HepG2 (cell line): ENCODE data around the gene MRPL37. TPM values are rescaled to one million over a fixed set of nuclear protein-coding genes. Genes with fewer than 3 reads are reported as not detected.

ENCODE experiments used
- ATAC-seq: fragments of 200-7000 bp; cut with Tn5 transposase; 3 replicates; pipeline ENCODE4 v1.9.1; 2020; ENCODE audit warnings: mild to moderate bottlenecking, moderate library complexity
- BruUV-seq: library from RNA; stranded (reverse); fragments of 400-500 nt; replicated peaks from 2 replicates; lab custom pipeline; 2021; lab: Mats Ljungman, UMichigan
- CTCF ChIA-PET: fragments of 300-600 bp; formaldehyde crosslinking; extraction: SDS; loops from one replicate; lab custom pipeline; 2021; ENCODE audit warnings: low total read pairs, inconsistent platforms, low intra/inter-chr PET ratio; lab: Yijun Ruan, JAX
- POLR2A ChIA-PET: fragments of 350-600 bp; sonication (Branson Sonifier 250); formaldehyde crosslinking; loops from one replicate; lab custom pipeline; 2020; ENCODE audit warnings: antibody characterized with exemption, inconsistent platforms; lab: Yijun Ruan, JAX
- DNase-seq: peaks from one replicate; pipeline ENCODE4 v3.0.0-alpha.2; 2015; ENCODE audit warnings: low spot score
- FAIRE-seq: peaks from 3 replicates; lab custom pipeline; 2011; peaks lifted over from hg19 to GRCh38; lab: Jason Lieb, UNC
- H2AFZ ChIP-seq: one replicate; pipeline ENCODE4 v1.6.1; 2011; ENCODE audit warnings: low read length, inconsistent platforms
- H3K27ac ChIP-seq: fragments of 300-600 bp; 3 replicates; pipeline ENCODE4 v1.8.0; 2011; ENCODE audit warnings: mixed run types, mild to moderate bottlenecking, mixed read lengths, low read length, inconsistent platforms; ENCODE audit not compliant: insufficient read depth; ENCODE audit errors: extremely low read length
- H3K27me3 ChIP-seq, 2 experiments: fragments of 200-600 bp in 1 of 2; 2 replicates in 1 of 2; 3 replicates in 1 of 2; pipeline versions ENCODE4 v1.6.0 to v1.8.0; 2011; ENCODE audit warnings: low read length in 2 of 2, mild to moderate bottlenecking in 2 of 2, moderate library complexity in 2 of 2, inconsistent platforms in 1 of 2; ENCODE audit not compliant: insufficient read depth in 2 of 2, control insufficient read depth in 1 of 2
- H3K36me3 ChIP-seq, 2 experiments: fragments of 200-600 bp in 1 of 2; replicated peaks in 1 of 2; 2 replicates in 1 of 2; 3 replicates in 1 of 2; pipeline versions ENCODE4 v1.5.1 to v1.8.0; 2011; ENCODE audit warnings: low read length in 2 of 2, inconsistent platforms in 1 of 2; ENCODE audit not compliant: insufficient read depth in 2 of 2, control insufficient read depth in 1 of 2
- H3K4me1 ChIP-seq: 2 replicates; pipeline ENCODE4 v1.5.1; 2012; ENCODE audit warnings: low read length, inconsistent platforms; ENCODE audit not compliant: insufficient read depth
- H3K4me2 ChIP-seq: 2 replicates; pipeline ENCODE4 v1.6.0; 2011; ENCODE audit warnings: low read depth, low read length, inconsistent platforms
- H3K4me3 ChIP-seq, 3 experiments: fragments of 200-600 bp in 1 of 3; sonication (generic), shearing (Covaris generic) in 1 of 3; replicated peaks in 1 of 3; 2 replicates each; pipeline ENCODE4 v1.5.1; 2011 to 2016; ENCODE audit warnings: low read length in 3 of 3, inconsistent platforms in 2 of 3, low read depth in 2 of 3, mild to moderate bottlenecking in 2 of 3, control low read depth in 1 of 3, mixed read lengths in 1 of 3; ENCODE audit not compliant: insufficient read depth in 1 of 3
- H3K79me2 ChIP-seq: one replicate; pipeline ENCODE4 v1.6.1; 2011; ENCODE audit warnings: low read length, inconsistent platforms; ENCODE audit not compliant: insufficient read depth
- H3K9ac ChIP-seq: 2 replicates; pipeline ENCODE4 v1.6.0; 2011; ENCODE audit warnings: mild to moderate bottlenecking, low read depth, low read length, inconsistent platforms; ENCODE audit not compliant: insufficient read depth
- H3K9me3 ChIP-seq: 2 replicates; pipeline ENCODE4 v1.5.1; 2012; ENCODE audit warnings: mild to moderate bottlenecking, low read length
- H4K20me1 ChIP-seq: 2 replicates; pipeline ENCODE4 v1.6.0; 2011; ENCODE audit warnings: inconsistent platforms, mild to moderate bottlenecking, low read length, moderate library complexity; ENCODE audit not compliant: insufficient read depth
- JARID2 ChIP-seq: sonication (generic); formaldehyde crosslinking; IDR thresholded peaks from 2 replicates; pipeline ENCODE4 v1.8.1; 2023; ENCODE audit warnings: missing genetic modification reagents, inconsistent platforms; ENCODE audit not compliant: insufficient replicate concordance
- WGBS: methylation state at CpG from one replicate; pipeline ENCODE4 v1.1.6; 2017; ENCODE audit warnings: low lambda C conversion rate; 5-methylcytosine and 5-hydroxymethylcytosine counted together
- in situ Hi-C: cut with HindIII; loops from 2 replicates; pipeline ENCODE4 v1.10.0; 2017; ENCODE audit warnings: low pct_unique_long_range_greater_than_20kb; ENCODE audit not compliant: extremely low pct_ligation_motif_present
- intact Hi-C: fragments of 100-400 bp; cut with micrococcal nuclease; formaldehyde crosslinking; loops from one replicate; pipeline ENCODE4 v1.10.0; 2022; ENCODE audit not compliant: unreplicated experiment
- polyA plus RNA-seq, 8 experiments: library from polyadenylated mRNA; depleted of rRNA in 3 of 8; stranded (reverse) in 7 of 8; unstranded in 1 of 8; fragments of >200 nt; fragmentation: Illumina TruSeq in 4 of 8; extraction: Trizol in 4 of 8; gene quantifications; 2 replicates each; pipeline versions ENCODE4 v1.2.1 to v1.2.3, GENCODE V29; 2011 to 2016; ENCODE audit warnings: low read depth in 4 of 8, missing spikeins in 1 of 8, mixed read lengths in 1 of 8; ENCODE audit not compliant: insufficient read depth in 1 of 8
- total RNA-seq, 5 experiments: library from RNA; depleted of rRNA; stranded (reverse); fragments of >200 nt; fragmentation: Illumina TruSeq; extraction: Trizol; gene quantifications; 2 replicates each; pipeline ENCODE4 v1.2.3, GENCODE V29; 2016; ENCODE audit warnings: low read depth in 1 of 5
- TF ChIP-seq, protein P1 (sequence below): sonication (generic); formaldehyde crosslinking; conservative IDR thresholded peaks from 2 replicates; pipeline ENCODE4 v1.5.0; 2020; ENCODE audit warnings: missing genetic modification reagents
- TF ChIP-seq, protein P2 (sequence below): sonication (generic); formaldehyde crosslinking; IDR thresholded peaks from 2 replicates; pipeline ENCODE4 v1.4.0; 2020; ENCODE audit warnings: mild to moderate bottlenecking, missing genetic modification reagents, borderline replicate concordance

The MRPL37 gene
- total and polyA plus RNA-seq, 2 of the 13 experiments (the other 11 are each of a cell fraction or from before 2014, with no cell fraction given): 31.7 to 127 TPM

DNA sequence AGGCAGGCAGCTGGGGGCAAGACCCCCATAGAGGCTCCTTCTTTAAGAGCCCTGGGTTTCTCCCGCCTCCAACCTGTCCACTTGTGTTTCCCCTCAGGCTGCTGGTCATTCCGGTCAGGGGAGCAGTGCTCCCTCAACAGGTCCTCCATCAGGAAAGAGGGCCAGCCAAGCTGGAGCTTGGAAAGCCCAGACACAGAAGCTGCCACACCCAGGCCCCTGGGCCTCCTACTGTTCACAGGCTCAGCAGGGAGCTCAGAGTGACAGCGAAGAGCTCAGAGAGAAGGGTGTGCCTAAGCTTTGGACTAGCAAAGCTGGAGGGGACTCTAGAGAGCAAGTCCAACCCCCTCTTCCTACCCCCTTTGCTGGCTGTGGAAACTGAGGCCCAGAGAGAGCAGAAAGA, 36.9 kb upstream of the MRPL37 start:
- FAIRE-seq: no peak
- Histone ChIP-seq H3K4me2 (no peak overlapping the region), H3K4me1 (peaks cover 35% of the 10 kb centered on the region), H3K9me3 (no peaks in the 10 kb centered on the region), H2AFZ (no peak overlapping the region), H3K9ac (no peak overlapping the region), H3K36me3 (no peaks in the 10 kb centered on the region), H3K27ac (no peak overlapping the region), H3K79me2 (no peaks in the 10 kb centered on the region), H3K27me3 (no peaks in the 10 kb centered on the region), H4K20me1 (no peaks in the 10 kb centered on the region), H3K4me3 (no peak overlapping the region)
- 29% methylated on average over 1 of the region's 3 CpGs for WGBS
- ChIA-PET CTCF (no interaction called here), POLR2A (no interaction called here)
- TF ChIP-seq, protein P1, sequence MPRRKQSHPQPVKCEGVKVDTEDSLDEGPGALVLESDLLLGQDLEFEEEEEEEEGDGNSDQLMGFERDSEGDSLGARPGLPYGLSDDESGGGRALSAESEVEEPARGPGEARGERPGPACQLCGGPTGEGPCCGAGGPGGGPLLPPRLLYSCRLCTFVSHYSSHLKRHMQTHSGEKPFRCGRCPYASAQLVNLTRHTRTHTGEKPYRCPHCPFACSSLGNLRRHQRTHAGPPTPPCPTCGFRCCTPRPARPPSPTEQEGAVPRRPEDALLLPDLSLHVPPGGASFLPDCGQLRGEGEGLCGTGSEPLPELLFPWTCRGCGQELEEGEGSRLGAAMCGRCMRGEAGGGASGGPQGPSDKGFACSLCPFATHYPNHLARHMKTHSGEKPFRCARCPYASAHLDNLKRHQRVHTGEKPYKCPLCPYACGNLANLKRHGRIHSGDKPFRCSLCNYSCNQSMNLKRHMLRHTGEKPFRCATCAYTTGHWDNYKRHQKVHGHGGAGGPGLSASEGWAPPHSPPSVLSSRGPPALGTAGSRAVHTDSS (CRISPR knock-in tag): no peak
- no peak for TF ChIP-seq JARID2 (CRISPR knock-in tag)
- TF ChIP-seq, protein P2, sequence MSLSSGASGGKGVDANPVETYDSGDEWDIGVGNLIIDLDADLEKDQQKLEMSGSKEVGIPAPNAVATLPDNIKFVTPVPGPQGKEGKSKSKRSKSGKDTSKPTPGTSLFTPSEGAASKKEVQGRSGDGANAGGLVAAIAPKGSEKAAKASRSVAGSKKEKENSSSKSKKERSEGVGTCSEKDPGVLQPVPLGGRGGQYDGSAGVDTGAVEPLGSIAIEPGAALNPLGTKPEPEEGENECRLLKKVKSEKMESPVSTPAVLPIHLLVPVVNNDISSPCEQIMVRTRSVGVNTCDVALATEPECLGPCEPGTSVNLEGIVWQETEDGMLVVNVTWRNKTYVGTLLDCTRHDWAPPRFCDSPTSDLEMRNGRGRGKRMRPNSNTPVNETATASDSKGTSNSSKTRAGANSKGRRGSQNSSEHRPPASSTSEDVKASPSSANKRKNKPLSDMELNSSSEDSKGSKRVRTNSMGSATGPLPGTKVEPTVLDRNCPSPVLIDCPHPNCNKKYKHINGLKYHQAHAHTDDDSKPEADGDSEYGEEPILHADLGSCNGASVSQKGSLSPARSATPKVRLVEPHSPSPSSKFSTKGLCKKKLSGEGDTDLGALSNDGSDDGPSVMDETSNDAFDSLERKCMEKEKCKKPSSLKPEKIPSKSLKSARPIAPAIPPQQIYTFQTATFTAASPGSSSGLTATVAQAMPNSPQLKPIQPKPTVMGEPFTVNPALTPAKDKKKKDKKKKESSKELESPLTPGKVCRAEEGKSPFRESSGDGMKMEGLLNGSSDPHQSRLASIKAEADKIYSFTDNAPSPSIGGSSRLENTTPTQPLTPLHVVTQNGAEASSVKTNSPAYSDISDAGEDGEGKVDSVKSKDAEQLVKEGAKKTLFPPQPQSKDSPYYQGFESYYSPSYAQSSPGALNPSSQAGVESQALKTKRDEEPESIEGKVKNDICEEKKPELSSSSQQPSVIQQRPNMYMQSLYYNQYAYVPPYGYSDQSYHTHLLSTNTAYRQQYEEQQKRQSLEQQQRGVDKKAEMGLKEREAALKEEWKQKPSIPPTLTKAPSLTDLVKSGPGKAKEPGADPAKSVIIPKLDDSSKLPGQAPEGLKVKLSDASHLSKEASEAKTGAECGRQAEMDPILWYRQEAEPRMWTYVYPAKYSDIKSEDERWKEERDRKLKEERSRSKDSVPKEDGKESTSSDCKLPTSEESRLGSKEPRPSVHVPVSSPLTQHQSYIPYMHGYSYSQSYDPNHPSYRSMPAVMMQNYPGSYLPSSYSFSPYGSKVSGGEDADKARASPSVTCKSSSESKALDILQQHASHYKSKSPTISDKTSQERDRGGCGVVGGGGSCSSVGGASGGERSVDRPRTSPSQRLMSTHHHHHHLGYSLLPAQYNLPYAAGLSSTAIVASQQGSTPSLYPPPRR (CRISPR knock-in tag): no peak
- ATAC-seq: no peak
- intact Hi-C loops: no loop called here
- in situ Hi-C loops: no loop called here
- no peak for DNase-seq
- no TSS peak for BruUV-seq
